ENCODE data around the gene CCDC28A. TPM values are rescaled to one million over a fixed set of nuclear protein-coding genes. Genes with fewer than 3 reads are reported as not detected.
A peak's percentile ranks its signal among the peaks of the same experiment; 100 is the strongest.

The CCDC28A gene
- total RNA-seq, 4 donors from 2014 or later = 20.5 to 33.3 (median 24.3) TPM

DNA sequence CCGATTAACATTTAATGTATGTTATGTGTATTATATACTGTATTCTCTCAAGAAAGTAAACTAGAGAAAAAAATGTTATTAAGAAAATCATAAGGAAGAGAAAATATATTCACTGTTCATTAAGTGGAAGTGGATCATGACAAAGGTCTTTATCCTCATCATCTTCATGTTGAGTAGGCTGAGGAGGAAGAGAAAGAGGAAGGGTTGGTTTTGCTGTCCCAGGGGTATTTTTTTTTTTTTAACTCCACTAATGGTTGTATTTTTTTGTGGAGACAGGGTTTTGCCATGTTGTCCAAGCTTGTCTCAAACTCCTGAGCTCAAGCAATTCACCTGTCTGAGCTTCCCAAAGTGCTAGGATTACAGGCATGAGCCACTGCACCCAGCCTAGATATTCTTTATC, 33.3 kb downstream of the CCDC28A start:
- Histone ChIP-seq H3K36me3 (no peaks in the 10 kb centered on the region), H3K4me1 (no peaks in the 10 kb centered on the region), H3K4me3 (no peak overlapping the region), H3K27me3 (no peaks in the 10 kb centered on the region), H3K9me3 (no peaks in the 10 kb centered on the region), H3K27ac (no peak overlapping the region)
- no peak for DNase-seq
- TF ChIP-seq POLR2A (IDR thresholded peaks at IDR 0.05) = no peak

DNA sequence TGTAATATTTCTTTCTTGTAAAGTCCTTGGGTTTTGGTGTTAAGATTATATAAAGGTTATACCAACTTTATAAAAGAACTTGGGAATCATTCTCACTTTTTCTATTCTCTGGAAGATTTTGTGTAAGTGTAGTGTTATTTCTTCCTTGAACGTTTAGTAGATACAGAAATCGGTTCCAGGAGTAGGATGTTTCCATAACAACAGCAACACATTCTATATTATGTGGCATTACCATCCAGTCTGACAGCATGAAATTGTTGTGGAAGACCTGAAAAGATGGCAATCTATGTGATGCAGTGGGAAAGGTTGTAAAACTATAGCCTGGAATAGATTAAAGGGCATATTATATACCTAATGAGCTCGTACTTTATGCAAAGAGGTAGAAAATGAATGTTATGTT, 36.1 kb downstream of the CCDC28A start:
- TF ChIP-seq POLR2A (IDR thresholded peaks at IDR 0.05) = no peak
- TF ChIP-seq, protein P1, sequence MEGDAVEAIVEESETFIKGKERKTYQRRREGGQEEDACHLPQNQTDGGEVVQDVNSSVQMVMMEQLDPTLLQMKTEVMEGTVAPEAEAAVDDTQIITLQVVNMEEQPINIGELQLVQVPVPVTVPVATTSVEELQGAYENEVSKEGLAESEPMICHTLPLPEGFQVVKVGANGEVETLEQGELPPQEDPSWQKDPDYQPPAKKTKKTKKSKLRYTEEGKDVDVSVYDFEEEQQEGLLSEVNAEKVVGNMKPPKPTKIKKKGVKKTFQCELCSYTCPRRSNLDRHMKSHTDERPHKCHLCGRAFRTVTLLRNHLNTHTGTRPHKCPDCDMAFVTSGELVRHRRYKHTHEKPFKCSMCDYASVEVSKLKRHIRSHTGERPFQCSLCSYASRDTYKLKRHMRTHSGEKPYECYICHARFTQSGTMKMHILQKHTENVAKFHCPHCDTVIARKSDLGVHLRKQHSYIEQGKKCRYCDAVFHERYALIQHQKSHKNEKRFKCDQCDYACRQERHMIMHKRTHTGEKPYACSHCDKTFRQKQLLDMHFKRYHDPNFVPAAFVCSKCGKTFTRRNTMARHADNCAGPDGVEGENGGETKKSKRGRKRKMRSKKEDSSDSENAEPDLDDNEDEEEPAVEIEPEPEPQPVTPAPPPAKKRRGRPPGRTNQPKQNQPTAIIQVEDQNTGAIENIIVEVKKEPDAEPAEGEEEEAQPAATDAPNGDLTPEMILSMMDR (IDR thresholded peaks at IDR 0.05) = no peak
- Histone ChIP-seq H3K36me3 (no peaks in the 10 kb centered on the region), H3K4me3 (no peak overlapping the region), H3K4me1 (no peaks in the 10 kb centered on the region), H3K9me3 (no peaks in the 10 kb centered on the region), H3K27me3 (no peaks in the 10 kb centered on the region), H3K27ac (no peak overlapping the region)
- no peak for DNase-seq

DNA sequence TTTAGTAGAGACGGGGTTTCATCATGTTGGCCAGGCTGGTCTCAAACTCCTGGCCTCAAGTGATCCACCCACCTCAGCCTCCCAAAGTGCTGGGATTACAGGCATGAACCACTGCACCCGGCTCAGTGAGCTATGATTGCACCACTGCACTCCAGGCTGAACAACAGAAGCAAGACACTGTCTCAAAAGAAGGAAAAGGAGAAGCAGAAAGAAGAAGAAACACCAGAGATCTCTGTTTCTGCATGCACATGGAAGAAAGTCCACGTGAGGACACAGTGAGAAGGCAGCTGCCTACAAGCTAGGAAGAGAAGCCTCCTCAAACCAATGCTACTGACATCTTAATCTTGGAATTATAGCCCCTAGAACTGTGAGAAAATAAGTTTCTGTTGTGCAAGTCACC, 38.3 kb downstream of the CCDC28A start:
- Histone ChIP-seq H3K36me3 (no peaks in the 10 kb centered on the region), H3K4me3 (no peak overlapping the region), H3K4me1 (no peaks in the 10 kb centered on the region), H3K27me3 (no peaks in the 10 kb centered on the region), H3K27ac (no peak overlapping the region), H3K9me3 (no peaks in the 10 kb centered on the region)
- no peak for TF ChIP-seq POLR2A (IDR thresholded peaks at IDR 0.05)
- TF ChIP-seq, protein P1 (IDR thresholded peaks at IDR 0.05) = no peak
- no peak for DNase-seq

DNA sequence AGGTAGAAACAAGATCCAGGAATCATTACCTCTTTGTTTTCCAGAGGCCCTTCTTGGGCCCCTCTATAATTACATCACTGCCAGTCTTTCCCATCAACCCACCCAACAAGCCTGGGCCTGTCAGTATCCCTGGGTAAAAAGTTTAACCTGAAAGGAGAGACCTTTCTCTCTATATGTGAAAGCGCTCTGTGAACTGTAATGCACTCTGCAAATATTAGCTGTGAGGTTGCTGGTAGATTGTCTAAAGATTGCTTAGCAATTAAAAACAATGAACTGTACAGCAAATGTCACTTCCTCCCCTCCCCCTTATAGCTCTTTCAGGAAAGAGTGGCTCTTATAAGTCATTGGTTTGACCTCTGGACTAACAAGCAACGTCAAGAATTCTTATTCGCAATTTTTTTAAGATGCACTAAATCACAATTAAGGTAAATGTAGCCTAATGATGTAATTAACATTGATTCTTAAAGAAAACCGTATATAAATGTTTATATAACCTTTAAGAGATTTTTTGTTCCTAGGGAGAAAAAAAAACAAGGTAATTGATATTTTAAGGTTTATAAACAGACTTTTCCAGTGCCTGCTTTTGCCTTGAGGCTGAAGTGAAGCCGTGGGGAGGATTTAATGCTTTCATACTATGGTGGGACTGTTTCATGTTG, 40.7 kb downstream of the CCDC28A start:
- no peaks in the 10 kb centered on the region for H3K9me3 ChIP-seq
- no peak for DNase-seq
- TF ChIP-seq, protein P1 (IDR thresholded peaks at IDR 0.05) = no peak
- no peak for TF ChIP-seq POLR2A (IDR thresholded peaks at IDR 0.05)
- H3K27ac ChIP-seq = no peak overlapping the region
- H3K4me3 ChIP-seq = no peak overlapping the region
- H3K27me3 ChIP-seq = no peaks in the 10 kb centered on the region
- H3K4me1 ChIP-seq = peaks cover 0 to 11% (median 0%) of the 10 kb centered on the region in 4 donors
- no peaks in the 10 kb centered on the region for H3K36me3 ChIP-seq

DNA sequence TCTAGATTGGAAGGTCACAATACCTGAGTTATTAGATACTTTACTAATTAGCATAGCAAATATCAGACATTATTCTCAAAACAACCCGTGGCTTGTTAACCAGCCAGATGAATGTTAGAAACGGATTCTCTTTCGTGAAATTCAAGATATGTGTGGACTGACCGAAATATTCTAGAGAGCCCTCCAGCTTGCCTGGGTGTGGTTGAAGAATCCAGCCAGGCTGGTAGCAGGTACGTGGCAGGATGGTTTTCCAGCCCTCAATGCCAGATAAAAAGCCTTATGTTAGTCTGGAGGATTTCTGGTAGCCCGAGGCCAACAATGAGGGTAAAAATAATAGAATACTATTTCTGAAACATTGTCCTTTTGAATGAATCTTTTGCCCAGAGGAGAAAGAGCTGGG, 41.7 kb downstream of the CCDC28A start:
- Histone ChIP-seq H3K9me3 (no peaks in the 10 kb centered on the region), H3K36me3 (no peaks in the 10 kb centered on the region), H3K4me1 (peaks cover 0 to 11% (median 0%) of the 10 kb centered on the region in 4 donors), H3K4me3 (no peak overlapping the region), H3K27ac (no peak overlapping the region), H3K27me3 (no peaks in the 10 kb centered on the region)
- TF ChIP-seq POLR2A (IDR thresholded peaks at IDR 0.05) = no peak
- TF ChIP-seq, protein P1 (IDR thresholded peaks at IDR 0.05) = no peak
- DNase-seq = no peak

DNA sequence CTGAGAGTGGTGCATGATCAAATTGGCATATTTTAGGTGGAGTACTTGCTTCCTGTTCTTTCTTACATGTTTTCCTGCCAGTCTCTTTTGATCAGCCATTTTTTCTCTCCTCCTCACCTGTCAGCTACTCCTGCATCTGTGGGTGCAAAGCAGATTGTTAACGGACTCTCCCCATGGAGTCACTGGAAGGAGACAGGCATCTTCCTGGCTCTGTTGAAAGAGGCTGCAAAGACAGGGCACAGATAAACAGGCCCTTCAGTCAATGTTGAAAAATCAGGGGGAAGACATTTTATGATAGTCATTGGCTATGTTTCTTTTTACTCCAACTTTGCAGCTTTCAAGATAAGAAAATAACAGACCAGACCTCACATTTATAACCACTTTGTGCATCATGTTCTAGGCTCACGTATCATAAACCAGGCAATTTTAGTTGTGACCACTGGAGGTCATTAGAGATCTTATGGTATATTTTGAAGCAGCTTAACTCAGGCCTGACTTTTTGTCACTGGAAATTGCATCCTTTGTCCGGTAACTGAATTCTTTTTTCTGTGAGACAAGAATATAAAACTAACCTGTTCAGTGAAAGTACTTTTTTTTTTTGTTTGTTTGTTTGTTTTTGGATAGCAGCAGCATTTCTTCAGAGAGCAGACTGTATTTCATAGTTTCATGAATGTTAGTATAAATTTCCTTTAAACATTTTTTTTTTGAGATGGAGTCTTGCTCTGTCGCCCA, 42.4 kb downstream of the CCDC28A start:
- no peaks in the 10 kb centered on the region for H3K9me3 ChIP-seq
- H3K27ac ChIP-seq = no peak overlapping the region
- no peaks in the 10 kb centered on the region for H3K27me3 ChIP-seq
- no peak overlapping the region for H3K4me3 ChIP-seq
- no peak for DNase-seq
- H3K4me1 ChIP-seq = peaks cover 0 to 11% (median 0%) of the 10 kb centered on the region in 4 donors
- no peak for TF ChIP-seq POLR2A (IDR thresholded peaks at IDR 0.05)
- TF ChIP-seq, protein P1 (IDR thresholded peaks at IDR 0.05) = peak; percentile 46 to 87 (median 82)
- H3K36me3 ChIP-seq = no peaks in the 10 kb centered on the region
